Endometrium (tissue), 2 donors: Measurements from ENCODE around the gene ARF6.

Experiments
- FAIRE-seq: peaks from 2 replicates; lab custom pipeline; 2012; peaks lifted over from hg19 to GRCh38; lab: Jason Lieb, UNC
- donor health status: control.
- donor health status: control.

Gene ARF6

GRCh38 chr14:49942090-49942489 lies 49.2 kb downstream of the ARF6 start:
- no peak for FAIRE-seq

DNA sequence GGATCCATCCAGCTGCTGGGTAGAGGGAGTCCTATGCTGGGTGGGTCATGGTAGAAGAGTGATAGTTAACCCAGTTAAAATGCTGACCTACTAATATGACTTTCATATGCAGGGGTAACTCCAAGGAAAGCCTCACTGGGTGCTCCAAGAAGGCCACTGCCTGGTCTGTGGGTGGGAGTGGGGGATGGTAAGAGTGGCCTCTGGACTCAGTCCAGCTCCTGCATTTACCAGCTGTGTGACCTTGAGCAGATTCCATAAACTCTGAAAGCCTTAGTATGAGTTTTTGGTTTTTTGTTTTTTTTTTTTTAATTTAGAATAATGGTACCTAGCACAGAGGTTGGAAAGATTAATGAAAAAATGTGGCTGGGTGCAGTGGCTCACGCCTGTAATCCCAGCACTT lies 51.6 kb downstream of the ARF6 start:
- FAIRE-seq: no peak

GRCh38 chr14:49945448-49946319 lies 52.8 kb downstream of the ARF6 start:
- FAIRE-seq: no peak
